Stimulated activated CD4-positive, alpha-beta T cell treated with anti-CD3 and anti-CD28 coated beads, Interleukin-1b, Interleukin-23, amount 100 ng/mL, for 48 hours (primary cell): Measurements from ENCODE around the gene IPO8.
"Not testable (repeated sequence)": the region's sequence is repeated elsewhere in the genome, so short reads cannot be mapped to it uniquely, and the experiment has no call there.

ENCODE experiments used
- DNase-seq: peaks from one replicate; pipeline ENCODE4 v3.0.0-alpha.2; 2020

IPO8 gene

GRCh38 chr12:30687265-30687986 is 8.2 kb downstream of the IPO8 start:
- DNase-seq: no peak

GRCh38 chr12:30679241-30679640 is 16.4 kb downstream of the IPO8 start:
- DNase-seq: no peak

- no peak for DNase-seq
Measured at GRCh38 chr12:30678221-30678620, 17.4 kb downstream of the IPO8 start.

- DNase-seq: no peak
Measured at GRCh38 chr12:30661210-30661609, 34.5 kb downstream of the IPO8 start.

GRCh38 chr12:30652034-30652696 is 43.5 kb downstream of the IPO8 start:
- DNase-seq: no peak

- no peak for DNase-seq
Measured at GRCh38 chr12:30646821-30647220, 48.8 kb downstream of the IPO8 start.

- no peak for DNase-seq
Measured at GRCh38 chr12:30643366-30643765, 52.3 kb downstream of the IPO8 start.

GRCh38 chr12:30640392-30640791 is 55.3 kb downstream of the IPO8 start:
- no peak for DNase-seq

GRCh38 chr12:30635385-30635784 is 60.3 kb downstream of the IPO8 start:
- no peak for DNase-seq

GRCh38 chr12:30631740-30632139 is 63.9 kb downstream of the IPO8 start:
- DNase-seq: no peak

GRCh38 chr12:30630979-30631285 is 64.7 kb downstream of the IPO8 start:
- no peak for DNase-seq

GRCh38 chr12:30630076-30630978 is 65.3 kb downstream of the IPO8 start:
- DNase-seq: no peak

GRCh38 chr12:30626847-30627246 is 68.8 kb downstream of the IPO8 start:
- DNase-seq: no peak

- DNase-seq: no peak
Measured at GRCh38 chr12:30624009-30624408, 71.7 kb downstream of the IPO8 start.

GRCh38 chr12:30622509-30622908 is 73.2 kb downstream of the IPO8 start:
- DNase-seq: peak; percentile 6

- not testable (repeated sequence) for DNase-seq
Measured at GRCh38 chr12:30621663-30622241, 73.9 kb downstream of the IPO8 start.

GRCh38 chr12:30617346-30618016 is 78.2 kb downstream of the IPO8 start:
- no peak for DNase-seq

GRCh38 chr12:30614031-30614430 is 81.6 kb downstream of the IPO8 start:
- no peak for DNase-seq

- DNase-seq: no peak
Measured at GRCh38 chr12:30613119-30613830, 82.4 kb downstream of the IPO8 start.

- no peak for DNase-seq
Measured at GRCh38 chr12:30610718-30611117, 85.0 kb downstream of the IPO8 start.

GRCh38 chr12:30609819-30610218 is 85.8 kb downstream of the IPO8 start:
- DNase-seq: not testable (repeated sequence)

GRCh38 chr12:30604302-30604701 is 91.4 kb downstream of the IPO8 start:
- not testable (repeated sequence) for DNase-seq
